Activated CD4-positive, alpha-beta T cell treated with anti-CD3 and anti-CD28 coated beads for 48 hours (primary cell): Measurements from ENCODE around the gene RBM15B.

ENCODE experiments used
- DNase-seq: peaks from one replicate; pipeline ENCODE4 v3.0.0-alpha.2; 2020

RBM15B gene

GRCh38 chr3:51393564-51393963 lies 2.5 kb downstream of the RBM15B start:
- DNase-seq, result no peak

- DNase-seq, result no peak
Measured at GRCh38 chr3:51394541-51394940, 3.5 kb downstream of the RBM15B start.

GRCh38 chr3:51395493-51396213 lies 4.6 kb downstream of the RBM15B start:
- DNase-seq, result no peak

GRCh38 chr3:51396401-51396800 lies 5.3 kb downstream of the RBM15B start:
- no peak for DNase-seq

- no peak for DNase-seq
Measured at GRCh38 chr3:51397392-51397791, 6.3 kb downstream of the RBM15B start.

- DNase-seq, result no peak
Measured at GRCh38 chr3:51398595-51399310, 7.7 kb downstream of the RBM15B start.

- DNase-seq, result no peak
Measured at GRCh38 chr3:51400166-51400565, 9.1 kb downstream of the RBM15B start.

GRCh38 chr3:51401735-51402134 lies 10.7 kb downstream of the RBM15B start:
- no peak for DNase-seq

GRCh38 chr3:51403675-51404074 lies 12.6 kb downstream of the RBM15B start:
- DNase-seq, result no peak

GRCh38 chr3:51408021-51408420 lies 16.9 kb downstream of the RBM15B start:
- DNase-seq, result no peak

GRCh38 chr3:51408813-51409212 lies 17.7 kb downstream of the RBM15B start:
- DNase-seq, result no peak

- DNase-seq, result no peak
Measured at GRCh38 chr3:51422211-51422610, 31.1 kb downstream of the RBM15B start.

- DNase-seq, result no peak
Measured at GRCh38 chr3:51426921-51427320, 35.8 kb downstream of the RBM15B start.

GRCh38 chr3:51429138-51429537 lies 38.1 kb downstream of the RBM15B start:
- DNase-seq, result no peak

GRCh38 chr3:51434110-51434509 lies 43.0 kb downstream of the RBM15B start:
- no peak for DNase-seq

- peak; percentile 55 for DNase-seq
Measured at GRCh38 chr3:51434746-51435327, 43.8 kb downstream of the RBM15B start.

- DNase-seq, result no peak
Measured at GRCh38 chr3:51436998-51437639, 46.0 kb downstream of the RBM15B start.

GRCh38 chr3:51441282-51442030 lies 50.4 kb downstream of the RBM15B start:
- no peak for DNase-seq

- no peak for DNase-seq
Measured at GRCh38 chr3:51445544-51446280, 54.6 kb downstream of the RBM15B start.
